Measurements from ENCODE around the gene RPA1. TPM values are rescaled to one million over a fixed set of nuclear protein-coding genes. Genes with fewer than 3 reads are reported as not detected.

The RPA1 gene
- total and polyA plus RNA-seq, 2 of the 8 experiments (the other 6 are each of a cell fraction or from before 2014, with no cell fraction given) = 79.1 to 194 TPM

- no peak for TF ChIP-seq CEBPB (IDR thresholded peaks at IDR 0.05; ENCODE audit: low read depth, low read length)
- no peak for TF ChIP-seq YY1 (IDR thresholded peaks at IDR 0.05; ENCODE audit: low read depth, low read length)
Observed at GRCh38 chr17:1852327-1852726, 22.5 kb downstream of the RPA1 start (continued).

Data from H1 (cell line).